ENCODE measurements around the gene CLEC12A.
"Not testable (repeated sequence)": the region's sequence is repeated elsewhere in the genome, so short reads cannot be mapped to it uniquely, and the experiment has no call there.

Gene CLEC12A

GRCh38 chr12:9971181-9971580 lies at the start of gene CLEC12A:
CLEC12A (plus strand) TSS chr12:9971409; CDS start chr12:9971597, 188 bp downstream.
- no peak for DNase-seq

GRCh38 chr12:9922429-9922828 lies 48.8 kb upstream of the CLEC12A start:
- DNase-seq = no peak

DNA sequence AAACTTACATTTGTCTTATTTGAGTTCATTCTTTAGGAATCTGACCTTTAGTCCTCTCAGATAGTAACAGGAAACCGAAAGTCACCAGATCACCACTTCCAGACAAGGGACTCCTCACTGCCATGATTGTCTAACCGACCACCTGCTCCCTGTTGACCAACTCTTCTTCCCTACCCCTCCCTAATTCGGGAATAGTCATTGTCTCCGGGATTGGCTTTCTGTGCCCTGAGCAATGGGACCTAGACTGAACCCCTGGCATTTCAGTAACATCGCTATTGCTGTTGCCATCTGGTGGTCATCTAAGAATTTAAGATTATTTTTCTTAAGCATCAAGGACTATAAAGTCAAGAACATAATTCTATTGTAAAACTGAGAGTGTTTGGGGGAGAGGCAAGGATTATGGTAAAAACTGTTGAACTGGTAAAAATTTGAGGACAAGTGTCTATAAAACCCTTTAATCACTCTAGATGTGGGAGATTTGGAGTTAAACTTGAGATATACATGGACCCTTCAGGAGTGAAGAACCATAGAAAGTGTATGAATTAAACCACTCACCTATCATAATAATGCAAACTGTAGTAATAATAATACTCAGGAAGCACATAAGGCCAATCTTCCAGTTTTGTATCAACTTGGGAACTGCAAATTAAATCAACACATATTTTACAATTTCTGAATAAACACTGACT lies 45.4 kb upstream of the CLEC12A start:
- DNase-seq = peak; percentile 12

- DNase-seq = no peak
Measured at GRCh38 chr12:9926876-9927275, 44.3 kb upstream of the CLEC12A start.

GRCh38 chr12:9928607-9929006 lies 42.6 kb upstream of the CLEC12A start:
- no peak for DNase-seq

GRCh38 chr12:9931245-9931644 lies 40.0 kb upstream of the CLEC12A start:
- DNase-seq = no peak

- DNase-seq = no peak
Measured at GRCh38 chr12:9932270-9932669, 38.9 kb upstream of the CLEC12A start, which contains the start of gene CLEC2A. CLEC2A (minus strand) TSS chr12:9932370; CDS start chr12:9932329, 41 bp downstream.

DNA sequence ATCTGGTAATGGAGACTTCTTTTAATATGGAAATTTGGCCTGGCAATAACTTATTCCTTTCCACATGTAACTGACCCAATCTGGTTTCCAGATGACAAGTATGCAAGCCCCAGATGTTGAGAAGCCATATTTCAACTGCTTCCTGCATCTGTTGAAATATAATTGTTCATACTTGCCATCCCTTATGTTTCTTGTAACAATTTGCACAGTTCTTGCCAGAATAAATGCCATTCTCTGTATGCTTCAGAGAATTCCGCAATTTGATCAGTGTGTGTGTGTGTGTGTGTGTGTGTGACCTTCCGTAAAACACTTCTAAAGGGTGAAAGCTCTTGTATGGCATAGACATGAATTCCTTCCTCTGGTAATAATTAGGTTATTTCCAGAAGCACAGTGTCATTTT lies 37.3 kb upstream of the CLEC12A start:
- no peak for DNase-seq

DNA sequence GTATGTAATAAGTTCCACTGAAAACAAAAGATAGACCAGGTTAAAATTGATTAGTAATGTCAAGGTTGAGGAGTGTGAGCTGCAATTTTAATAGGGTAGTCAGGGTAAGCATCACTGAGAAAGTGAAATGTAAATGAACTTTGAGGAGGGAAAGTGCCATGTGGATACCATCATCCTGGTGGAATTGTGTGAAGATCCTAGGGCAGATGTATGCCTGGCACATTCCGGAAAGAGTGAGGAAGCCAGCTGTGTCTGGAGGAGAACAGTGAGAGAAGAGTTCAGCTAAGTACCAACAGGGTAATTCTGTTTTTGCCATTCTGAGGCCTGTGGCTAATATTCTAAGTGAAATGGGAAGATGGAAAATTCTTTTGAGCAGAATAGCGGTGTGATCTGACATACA lies 36.2 kb upstream of the CLEC12A start:
- DNase-seq = no peak

GRCh38 chr12:9936591-9936990 lies 34.6 kb upstream of the CLEC12A start:
- no peak for DNase-seq

DNA sequence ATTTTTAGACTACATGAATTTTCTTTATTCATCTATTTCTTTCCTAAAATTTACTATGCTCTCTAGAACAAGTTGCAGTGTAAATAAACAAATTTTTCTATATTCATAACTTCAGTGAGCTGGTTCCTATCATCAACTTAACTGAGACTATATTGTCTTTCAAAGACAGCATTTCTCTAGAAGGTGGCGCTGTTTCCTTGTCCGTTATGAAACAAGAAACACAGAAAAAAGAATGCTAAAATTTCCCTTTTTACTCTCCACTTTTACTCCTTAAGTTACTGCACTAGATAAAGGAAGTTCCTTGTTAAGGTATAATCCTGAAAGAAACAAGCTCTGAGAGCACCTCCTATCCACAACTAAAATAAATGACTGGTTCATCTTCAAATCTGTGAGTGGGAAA lies 30.8 kb upstream of the CLEC12A start:
- DNase-seq = no peak

- no peak for DNase-seq
Measured at GRCh38 chr12:9941838-9942237, 29.4 kb upstream of the CLEC12A start.

DNA sequence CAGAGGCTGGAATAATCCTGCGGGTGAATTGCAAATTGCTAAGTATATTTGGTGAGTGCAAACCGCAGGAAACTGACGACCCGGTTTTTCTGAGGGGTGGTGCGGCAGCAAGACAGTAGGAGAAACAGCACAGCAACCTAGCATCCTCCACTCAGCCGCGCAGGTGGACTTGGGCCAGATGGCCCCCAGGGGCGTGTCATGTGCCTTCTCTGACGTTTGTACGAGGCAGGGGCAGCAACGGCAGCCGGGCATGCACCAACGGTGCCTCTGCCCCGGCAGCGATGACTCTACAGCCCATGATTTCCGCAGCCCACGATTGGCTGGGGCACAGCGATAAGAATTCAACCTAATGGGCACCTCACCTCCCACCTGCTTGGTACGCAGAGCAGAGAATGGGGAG lies 28.0 kb upstream of the CLEC12A start:
- DNase-seq = peak; percentile 7

- no peak for DNase-seq
Measured at GRCh38 chr12:9944391-9944790, 26.8 kb upstream of the CLEC12A start.

GRCh38 chr12:9947674-9948073 lies 23.5 kb upstream of the CLEC12A start:
- no peak for DNase-seq

DNA sequence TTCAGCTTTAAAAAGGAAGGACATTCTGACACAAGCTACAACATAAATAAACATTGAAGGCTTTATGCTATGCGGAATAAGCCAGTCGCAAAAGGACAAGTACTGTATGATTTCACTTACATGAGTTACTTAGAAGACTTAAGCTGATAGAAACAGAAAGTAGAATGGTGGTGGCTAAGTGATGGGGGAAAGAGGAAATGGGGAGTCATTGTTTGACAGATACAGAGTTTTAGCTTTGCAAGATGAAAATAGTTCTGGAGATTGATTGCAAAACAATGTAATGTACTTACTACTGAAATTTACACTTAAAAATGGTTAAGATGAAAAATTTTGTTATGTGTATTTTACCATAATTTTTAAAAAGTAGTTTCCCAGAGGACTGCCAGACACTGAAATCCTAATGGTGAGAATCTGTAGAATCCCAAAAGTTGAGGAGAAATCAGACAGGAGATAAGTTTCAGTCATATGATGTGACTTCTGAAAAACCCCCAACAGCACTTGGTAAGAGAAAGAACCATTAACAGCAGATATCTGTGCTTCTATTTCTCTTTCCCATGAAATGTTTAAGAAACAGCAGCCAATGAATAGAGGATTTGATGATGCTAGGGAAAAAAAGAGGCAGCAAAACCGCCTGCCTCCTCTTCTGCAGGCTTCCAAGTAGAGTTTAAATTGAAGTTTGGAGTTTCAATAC lies 22.5 kb upstream of the CLEC12A start:
- DNase-seq = no peak

DNA sequence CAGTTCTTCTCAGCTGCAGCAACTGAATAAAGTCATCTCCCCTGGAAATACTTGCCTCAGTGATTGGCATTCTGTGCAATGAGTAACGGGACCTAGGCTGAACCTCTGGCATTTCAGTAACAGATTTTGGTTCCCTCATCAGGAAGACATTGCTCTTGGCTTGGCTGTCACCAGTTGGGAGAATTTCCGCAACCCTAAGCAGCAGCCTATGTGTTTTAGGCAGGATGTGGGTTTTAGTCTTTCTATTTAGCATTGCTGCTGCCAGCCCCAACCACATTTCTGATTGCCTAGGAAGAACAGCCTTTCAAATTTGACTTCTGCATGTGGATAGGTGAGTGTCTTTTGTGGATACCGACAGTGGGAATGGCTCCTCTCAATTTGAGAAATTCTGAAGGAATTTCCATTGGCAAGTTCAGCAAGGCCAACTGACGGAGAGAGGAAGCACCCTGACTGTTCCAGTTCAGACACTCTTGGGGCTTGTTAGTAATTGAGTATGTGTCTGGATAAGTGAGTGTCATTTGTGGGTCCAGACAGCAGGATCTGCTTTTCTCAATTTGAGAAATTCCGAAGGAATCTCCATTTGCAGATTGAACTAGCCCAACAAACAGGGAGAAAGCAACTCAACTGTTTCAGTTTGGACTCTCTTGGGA lies 20.1 kb upstream of the CLEC12A start:
- DNase-seq = no peak

DNA sequence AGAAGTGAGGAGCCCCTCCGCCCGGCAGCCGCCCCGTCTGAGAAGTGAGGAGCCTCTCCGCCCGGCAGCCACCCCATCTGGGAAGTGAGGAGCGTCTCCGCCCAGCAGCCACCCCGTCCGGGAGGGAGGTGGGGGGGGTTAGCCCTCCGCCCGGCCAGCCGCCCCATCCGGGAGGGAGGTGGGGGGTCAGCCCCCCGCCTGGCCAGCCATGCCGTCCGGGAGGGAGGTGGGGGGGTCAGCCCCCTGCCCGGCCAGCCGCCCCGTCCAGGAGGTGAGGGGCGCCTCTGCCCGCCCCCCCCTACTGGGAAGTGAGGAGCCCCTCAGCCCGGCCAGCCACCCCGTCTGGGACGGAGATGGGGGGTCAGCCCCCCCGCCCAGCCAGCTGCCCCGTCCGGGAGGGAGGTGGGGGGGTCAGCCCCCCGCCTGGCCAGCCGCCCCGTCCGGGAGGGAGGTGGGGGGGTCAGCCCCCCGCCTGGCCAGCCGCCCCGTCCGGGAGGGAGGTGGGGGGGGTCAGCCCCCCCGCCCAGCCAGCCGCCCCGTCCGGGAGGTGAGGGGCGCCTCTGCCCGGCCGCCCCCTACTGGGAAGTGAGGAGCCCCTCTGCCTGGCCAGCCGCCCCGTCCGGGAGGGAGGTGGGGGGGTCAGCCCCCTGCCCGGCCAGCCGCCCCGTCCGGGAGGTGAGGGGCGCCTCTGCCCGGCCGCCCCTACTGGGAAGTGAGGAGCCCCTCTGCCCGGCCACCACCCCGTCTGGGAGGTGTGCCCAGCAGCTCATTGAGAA lies 18.1 kb upstream of the CLEC12A start:
- DNase-seq = not testable (repeated sequence)

DNA sequence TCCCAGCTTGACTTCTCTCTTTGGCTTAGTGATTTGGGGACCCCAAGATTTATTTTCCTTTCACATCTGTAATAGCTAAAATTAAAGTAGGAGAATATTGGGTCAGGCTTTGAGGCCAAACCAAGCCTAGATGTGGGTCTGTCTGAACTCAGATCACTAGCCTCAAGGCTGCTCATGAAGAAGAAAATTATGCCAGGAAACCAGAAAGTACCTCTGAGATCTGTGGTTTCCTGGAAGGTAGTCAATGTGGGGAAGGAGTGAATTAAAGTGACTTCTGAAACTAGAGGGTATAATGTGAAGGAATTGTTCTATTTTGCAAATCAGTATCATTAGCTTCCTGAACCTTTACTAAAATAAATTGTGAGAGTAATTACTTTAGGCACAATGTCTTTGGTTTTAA lies 13.4 kb upstream of the CLEC12A start:
- DNase-seq = no peak

- DNase-seq = no peak
Measured at GRCh38 chr12:9960590-9960989, 10.6 kb upstream of the CLEC12A start.

DNA sequence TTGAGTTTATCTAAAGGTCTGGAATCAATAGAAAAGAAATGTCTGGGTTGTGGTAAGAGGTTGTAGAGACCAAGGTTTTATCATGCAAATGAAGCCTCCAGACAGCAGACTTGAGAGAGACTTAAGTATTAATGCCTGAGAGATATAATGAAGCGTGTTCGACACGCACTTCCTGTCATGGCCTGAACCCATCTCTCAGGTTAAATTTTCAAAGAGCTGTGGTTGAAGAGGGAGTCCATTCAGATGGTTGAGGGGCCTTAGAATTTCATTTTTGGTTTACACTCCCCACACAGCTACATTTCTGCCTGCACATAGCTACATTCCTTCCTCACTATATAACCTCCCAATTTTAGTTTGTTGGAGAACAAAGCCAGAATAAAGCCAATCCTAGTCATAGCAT lies 10.1 kb upstream of the CLEC12A start:
- DNase-seq = no peak

DNA sequence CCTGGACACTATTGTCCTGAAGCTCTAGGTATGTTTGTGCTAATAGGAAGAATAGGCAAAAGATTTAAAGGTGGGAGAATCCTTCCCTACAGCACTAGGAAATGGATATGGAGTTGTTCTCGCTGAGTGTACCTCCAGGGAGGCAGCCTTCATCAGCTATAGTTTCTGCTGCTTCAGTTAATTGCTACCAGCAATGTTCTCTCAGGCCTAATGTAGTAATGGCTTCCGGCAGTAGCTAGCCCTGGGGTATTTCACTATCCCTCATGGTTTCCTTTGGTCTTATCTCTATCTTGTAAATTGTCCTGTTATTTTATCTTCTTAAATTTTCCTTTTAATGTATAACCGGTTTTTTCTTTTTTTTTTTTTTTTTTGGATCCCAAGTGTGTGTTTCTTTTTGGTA lies 9.3 kb upstream of the CLEC12A start:
- DNase-seq = no peak

GRCh38 chr12:9969673-9970072 lies 1.5 kb upstream of the CLEC12A start:
- DNase-seq = no peak

All from NCI-H146 (cell line).